Measurements from ENCODE around the gene SLC22A14.
"Not testable (repeated sequence)": the region's sequence is repeated elsewhere in the genome, so short reads cannot be mapped to it uniquely, and the experiment has no call there.

Gene SLC22A14

DNA sequence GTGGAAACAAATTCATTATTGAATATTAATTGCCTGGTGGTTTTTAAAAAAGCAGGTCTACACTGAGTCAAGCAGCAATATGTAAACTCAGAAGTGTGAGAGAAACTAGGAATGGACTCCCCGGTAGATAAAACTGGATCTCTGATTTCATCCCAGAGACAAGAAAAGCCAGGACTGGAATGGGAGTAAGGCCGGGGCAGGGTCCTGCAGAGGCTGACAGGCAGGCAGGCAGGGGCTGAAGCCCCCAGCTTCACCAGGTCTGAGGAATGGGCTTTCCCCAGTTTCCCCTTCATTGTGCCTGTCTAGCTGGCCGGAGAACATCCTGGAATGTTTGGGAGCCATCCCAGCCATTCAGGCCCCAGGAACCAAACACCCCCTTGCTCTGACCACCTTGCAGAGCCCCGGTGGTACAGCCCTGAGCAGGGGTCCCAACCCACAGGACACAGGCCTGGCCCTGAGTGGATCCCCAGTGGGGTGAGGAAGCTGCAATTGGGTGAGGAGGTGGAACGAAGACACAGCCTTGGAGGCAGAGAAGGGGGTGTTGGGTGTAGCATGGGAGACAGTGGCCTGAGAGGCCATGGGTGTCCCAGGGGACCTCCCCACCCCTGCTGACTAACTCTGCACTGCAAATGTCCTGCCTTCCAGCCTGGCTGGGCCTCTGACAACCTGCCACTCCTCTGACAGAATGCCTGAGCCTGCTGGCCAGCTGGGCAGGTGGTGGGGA is 32.8 kb downstream of the SLC22A14 start:
- no peak for DNase-seq

DNA sequence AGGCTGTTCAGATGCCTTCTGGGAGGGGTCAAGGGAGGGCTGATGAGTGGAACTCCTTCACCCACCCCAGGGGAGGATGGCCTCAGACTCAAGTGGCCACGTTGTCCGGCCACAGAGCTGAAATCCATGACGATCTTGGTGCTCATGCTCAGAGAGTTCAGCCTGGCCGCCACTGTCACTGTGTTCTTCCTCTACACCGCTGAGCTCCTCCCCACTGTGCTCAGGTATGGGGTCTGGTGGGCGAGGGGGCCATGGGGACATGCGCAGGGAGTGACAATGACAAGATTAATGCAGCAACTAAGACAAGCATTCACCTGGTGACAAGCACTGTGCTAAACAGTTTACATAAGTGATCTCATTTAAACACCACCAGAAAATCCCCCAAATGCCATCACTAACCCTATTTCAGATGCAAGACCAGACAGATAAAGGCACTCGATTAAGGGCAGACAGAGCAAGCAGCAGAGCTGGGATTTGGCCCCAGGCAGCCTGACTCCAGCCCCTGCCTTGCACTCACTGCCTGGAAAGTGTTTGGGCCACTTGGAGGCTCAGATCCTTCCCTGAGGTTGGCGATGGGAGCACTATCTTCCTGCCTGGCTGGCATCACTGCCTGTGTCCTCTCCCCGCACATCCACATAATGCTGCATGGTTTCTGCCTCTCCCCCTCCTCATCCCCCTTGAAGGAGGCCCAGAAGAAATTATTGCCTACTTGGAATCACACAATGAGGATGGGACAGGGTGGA is 33.6 kb downstream of the SLC22A14 start:
- DNase-seq = no peak

DNA sequence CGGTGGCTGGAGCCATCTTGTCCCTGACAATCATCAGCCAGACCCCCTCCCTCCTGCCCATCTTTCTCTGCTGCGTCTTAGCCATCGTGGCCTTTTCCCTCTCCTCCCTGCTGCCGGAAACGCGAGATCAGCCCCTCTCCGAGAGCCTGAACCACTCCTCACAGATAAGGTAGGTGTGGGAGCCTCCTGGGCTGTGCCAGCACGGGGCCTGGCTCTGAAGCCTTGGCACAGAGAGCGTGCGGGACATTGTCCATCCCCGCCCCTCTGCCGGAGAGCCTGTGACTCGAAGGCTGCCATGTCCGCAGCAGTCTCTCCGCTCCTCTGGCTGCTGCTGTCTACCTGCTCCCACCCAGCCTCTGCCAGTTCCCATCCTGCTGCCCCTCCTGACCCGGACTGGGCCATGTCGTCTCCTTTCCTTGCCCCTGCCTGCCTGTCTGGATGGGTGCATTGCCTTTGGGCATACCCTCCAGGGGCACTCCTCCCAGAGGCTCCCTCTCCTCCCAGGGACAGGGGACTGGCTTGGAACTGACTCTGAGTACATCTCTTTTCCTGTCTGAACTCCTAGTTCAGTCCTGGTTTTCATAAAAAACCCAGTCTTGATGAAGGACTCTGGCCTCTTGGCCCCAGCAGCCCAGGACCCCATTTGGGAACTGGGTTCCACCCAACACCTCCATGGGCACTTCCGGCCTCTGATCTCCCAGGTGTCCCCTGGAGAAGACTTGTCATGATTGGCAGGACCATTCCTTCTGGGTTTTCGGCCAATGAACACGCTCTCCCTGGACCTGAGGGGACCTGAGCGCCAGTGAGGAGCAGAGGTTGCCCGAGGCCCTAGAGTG is 34.5 kb downstream of the SLC22A14 start:
- DNase-seq = no peak

DNA sequence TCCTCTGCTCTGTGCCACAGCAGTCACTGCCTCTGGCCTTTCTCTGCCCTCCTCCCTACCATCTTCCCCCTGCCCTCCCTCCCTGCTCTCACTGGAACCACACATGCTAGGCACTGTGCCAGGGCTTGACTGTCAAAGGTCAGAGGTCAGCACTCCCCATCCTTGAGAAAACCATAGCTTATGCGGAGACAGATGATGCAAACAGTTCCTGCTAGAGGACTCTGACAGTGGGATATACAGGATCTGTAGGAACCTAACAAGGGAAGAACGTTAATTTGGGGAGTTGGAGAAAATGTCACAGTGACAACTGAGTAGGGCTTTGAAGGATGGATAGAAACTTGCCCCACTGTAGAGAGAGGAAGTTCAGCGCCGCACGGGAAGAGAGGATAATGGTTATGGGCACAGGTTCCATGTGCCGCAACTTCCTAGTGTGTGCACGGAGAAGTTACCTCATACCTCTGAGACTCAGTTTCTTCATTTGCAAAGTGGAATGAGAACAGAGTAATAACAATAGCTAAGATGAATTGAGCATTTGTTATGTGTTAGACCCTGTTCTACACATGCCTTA is 35.2 kb downstream of the SLC22A14 start:
- no peak for DNase-seq

DNA sequence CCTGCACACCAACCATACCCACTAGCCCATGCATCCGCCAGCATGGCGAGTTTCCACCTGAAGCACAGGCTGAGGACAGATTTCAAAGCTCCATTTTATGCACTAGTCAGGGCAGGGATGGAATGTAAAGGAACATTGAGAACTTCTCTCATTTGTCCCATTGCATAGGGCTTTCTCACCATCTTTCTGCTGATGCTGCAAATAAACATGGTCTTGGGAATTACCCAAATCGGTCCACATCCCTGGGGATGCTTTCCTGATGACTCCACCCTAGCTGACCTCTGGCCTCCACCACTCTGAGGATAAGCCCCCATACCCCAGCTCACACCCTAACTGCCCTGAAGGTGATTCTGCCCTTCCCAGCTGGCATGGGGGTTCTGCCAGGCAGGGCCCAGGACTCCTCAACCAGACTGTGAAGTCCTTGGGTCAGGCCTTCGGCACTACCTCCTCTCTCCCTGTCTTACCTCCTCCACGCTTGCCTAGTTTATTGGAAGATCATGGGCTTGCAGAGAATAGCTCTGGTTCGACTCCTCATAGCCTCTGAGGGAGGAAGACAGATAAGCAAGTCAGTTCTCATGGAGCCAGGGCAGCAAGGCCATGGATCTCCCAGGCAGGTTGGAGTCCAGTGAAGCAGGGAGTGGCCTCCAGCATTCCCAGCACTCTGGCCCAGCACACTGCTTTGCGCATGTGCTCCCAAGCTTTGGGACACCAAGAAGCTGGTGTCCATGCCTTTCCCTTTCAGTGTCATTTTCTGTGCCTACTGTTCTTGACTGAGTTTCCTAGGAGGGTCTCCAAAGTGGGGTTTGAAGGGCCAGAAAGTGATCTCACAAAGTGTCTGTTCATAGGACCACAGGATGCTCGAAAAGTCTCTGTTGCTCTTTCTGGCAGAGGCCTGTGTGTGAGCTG is 36.9 kb downstream of the SLC22A14 start:
- no peak for DNase-seq

DNA sequence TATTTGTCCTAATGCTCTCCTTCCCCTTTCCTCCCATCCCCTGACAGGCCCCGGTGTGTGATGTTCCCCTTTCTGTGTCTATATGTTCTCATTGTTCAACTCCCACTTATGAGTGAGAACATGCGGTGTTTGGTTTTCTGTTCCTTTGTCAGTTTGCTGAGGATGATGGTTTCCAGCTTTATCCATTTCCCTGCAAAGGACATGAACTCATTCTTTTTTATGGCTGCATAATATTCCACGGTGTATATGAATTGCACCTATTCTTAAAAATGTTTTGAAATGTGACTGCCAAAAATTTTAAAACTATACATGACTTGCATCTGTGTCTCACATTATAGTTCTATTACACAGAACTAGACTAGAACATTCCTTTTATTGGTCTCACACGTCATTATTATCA is 38.5 kb downstream of the SLC22A14 start:
- DNase-seq = not testable (repeated sequence)

DNA sequence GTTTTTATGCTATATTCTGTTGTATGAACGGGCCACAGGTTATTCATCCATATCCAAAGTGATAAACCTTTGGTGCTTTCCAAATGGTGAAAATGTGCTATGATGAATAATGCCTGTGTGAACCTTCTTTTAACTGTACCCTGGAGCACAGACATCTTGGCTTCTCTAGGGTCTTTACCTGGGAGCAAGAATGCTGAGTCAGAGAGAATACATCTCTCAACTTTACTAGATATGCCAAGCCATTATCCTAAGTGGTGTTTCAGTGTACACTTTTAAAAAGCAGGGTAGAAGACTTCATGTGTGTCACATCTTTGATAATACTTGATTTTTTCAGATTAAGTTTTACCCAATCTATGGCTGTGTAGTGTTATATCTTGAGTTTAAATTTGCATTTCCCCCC is 41.0 kb downstream of the SLC22A14 start:
- DNase-seq = no peak

DNA sequence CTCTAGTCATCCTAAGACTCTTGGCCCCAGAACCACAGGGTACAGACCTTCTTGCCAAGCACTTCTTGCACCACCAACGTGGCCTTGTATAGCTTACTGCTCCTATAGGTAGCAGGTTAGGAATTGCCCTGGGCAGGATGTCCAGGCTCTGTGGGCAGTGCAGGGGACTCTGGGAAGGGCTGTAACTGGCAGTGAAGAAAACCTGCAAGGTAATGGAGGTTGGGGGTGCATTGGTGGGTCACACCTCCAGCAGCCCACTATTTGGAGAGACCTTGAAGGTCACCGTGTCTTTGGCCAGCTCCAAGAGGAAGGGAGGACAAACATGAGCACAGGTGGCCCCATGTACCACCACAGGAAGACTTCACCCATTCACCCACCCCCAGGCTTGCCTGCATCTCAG is 43.2 kb downstream of the SLC22A14 start:
- no peak for DNase-seq

DNA sequence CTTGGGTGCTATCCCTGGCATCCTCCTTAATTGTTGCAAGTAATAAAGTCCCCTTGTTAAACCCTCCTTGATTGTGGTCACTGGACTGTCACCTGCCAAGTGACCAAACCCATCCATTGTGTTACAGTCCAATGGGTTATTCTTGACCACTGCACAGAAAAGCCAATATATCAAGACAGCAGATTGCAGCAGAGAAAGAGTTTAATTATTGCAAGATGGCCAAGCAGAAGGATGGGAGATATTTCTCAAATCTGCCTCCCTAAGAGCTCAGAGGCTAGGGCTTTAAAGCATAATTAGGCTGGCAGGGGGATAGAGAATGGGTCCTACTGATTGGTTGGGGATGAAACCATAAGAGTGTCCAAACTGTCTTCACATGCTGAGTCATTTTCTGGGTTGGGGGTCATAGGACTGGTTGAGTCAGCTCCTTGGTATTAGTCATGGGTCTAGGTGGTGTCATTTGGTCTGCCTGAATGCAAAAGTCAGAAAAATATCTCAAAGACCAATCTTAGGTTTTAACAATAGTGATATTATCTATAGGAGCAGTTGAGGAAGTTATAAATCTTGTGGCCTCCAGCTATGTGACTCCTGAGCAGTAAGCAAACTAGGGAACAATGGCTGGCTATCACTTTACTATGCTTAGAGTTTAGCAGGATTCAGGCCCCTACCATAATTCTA is 45.4 kb downstream of the SLC22A14 start:
- no peak for DNase-seq

DNA sequence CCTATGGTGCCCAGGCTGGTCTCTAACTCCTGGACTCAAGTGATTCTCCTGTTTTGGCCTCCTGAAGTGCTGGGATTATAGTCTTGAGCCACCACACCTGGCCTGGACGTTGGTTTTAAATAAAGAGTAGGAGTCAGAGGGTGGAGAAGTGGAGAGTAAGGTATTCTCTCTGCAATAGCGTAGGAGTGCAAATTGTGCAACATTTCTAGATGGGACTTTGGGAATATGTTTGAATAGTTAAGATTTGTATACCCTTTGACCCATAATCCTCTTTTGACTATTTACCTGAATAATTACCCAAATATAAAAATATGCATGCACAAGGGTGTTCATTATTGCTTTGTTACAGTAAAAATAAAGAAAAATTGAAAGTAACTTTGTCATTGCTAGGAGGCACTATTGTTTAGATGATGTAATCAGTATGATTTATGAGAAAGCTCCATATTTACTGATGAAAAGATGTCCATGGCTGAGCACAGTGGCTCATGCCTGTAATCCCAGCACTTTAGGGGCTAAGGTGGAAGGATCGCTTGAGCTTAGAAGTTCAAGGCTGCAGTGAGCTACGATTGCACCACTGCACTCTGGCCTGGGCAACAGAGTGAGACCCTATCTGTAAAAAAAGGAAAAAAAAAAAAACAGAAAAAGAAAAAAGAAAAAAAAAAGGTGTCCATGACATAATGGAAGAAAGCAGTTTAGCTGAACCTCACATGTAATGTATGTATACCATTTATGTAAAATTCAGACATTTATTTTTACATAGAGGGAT is 49.3 kb downstream of the SLC22A14 start:
- DNase-seq = no peak

DNA sequence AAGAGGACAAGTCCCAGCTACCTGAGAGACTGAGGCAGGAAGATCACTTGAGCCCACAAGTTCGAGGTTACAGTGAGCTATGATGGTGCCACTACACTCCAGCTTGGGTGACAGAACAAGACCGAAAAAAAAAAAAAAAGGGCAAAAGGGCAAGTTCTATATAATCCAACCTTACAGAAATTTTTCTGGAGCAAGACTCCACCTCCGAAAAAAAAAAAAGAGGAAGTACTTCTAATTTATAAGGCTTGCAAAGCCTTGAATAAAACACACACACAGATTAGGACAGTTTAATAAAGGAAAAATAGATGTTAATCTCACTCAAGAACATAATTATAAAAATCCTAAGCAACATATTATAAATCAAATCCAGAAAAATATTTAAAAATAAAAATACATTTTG is 50.1 kb downstream of the SLC22A14 start:
- no peak for DNase-seq

DNA sequence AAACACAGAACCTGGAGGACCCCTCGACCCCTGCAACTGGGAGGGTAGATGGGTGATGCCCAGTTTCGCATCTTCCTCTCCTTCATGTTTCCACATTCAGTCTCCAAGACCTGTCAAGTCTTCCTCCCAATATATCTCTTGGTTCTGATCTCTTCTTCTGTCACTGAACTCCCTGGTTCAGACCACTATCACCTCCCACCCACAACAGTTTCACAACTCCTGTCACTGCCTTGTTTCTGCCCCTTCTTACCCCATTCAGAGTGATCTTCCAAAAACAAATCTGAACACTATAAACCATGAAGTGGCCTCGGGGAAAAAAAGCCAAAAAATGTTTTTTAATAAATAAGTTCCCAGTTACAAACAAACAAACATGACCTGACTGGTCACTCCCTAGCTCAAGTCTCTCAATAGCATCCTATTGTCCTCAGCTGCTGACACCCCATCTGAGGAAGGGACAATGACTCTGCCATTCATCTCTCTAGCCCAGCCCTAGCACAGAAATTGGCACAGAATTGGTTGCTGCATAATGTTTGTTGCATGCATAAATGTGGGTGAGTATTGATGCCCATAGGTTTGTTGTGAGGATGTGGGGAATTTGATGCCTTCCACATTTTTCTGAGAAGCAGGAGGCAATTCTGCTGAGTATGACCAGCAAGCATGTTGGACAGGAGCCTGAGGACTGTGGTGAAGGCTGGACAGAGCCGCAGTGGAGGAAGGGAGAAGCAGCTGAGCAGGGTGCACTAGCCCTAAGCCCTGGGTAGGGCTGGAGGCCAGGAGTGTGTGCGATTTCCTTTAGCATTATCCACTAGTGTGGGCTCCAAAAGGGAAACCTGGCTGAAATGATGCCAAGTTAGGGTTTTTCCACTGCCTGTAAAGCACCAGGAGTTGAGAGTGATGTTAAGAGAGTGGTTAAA is 52.3 kb downstream of the SLC22A14 start:
- no peak for DNase-seq

DNA sequence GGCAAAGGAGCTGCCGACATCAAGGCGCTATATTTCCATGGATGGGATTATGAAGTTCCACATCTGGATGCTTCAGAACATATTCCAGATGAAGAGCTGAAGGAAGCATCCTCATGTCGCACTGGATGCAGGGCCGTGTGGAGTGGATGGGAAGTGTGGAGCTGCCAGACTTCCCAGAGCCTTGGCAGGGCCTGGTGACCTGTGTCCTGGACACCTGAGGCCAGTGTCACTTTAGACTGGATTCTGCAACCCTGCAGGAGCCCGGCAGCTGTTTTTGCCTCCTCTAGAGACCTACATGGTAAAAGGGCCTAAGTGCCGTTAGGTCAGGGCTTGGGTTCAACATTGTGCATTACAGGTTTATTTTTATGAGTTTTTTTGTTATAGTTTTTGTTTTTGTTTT is 53.2 kb downstream of the SLC22A14 start:
- DNase-seq = no peak

DNA sequence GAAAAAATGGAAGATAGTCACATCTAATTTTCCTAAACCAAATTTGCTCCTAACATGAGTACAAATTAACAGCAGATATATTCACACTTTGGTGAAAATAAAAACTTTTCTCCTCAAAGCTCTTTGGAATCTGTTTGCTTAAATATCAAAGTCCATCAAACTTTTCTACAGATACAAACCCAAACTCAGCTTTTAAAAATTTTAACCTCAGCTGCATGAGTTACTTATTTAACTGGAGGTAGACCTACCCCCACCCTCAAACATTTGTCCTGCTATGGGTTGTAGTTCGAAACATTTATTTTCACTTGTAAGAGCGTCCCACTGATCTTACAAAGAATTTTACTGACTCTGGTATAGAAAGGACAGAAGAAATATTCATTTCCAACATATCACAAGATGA is 55.6 kb downstream of the SLC22A14 start:
- no peak for DNase-seq

DNA sequence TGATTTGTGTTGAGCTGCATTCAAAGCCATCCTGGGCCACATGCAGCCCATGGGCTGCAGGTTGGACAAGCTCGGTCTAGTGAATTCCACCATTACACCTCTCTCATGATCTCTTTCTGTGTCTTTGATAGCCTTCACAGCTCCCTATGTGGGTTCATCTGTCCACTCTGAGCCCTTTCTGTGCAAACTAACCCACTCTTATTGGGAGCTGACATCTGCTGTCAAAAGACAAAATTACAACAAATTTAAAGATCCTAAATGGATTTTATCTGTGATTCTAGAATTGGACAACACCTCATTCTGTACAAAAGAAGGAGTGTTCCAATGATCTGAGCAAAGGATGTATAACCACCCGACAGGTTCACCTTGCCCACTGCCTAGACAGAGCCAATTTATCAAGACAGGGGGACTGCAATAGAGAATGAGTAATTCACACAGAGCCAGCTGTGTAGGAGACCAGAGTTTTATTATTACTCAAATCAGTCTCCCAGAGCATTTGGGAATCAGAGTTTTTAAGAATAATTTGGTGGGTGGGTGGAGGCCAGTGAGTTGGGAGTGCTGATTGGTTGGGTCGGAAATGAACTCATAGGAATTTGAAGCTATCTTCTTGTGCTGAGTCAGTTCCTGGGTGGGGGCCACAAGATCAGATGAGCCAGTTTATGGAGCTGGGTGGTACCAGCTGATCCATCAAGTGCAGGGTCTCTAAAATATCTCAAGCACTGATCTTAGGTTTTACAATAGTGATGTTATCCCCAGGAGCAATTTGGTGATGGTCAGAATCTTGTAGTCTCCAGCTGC is 61.9 kb downstream of the SLC22A14 start:
- DNase-seq = no peak

DNA sequence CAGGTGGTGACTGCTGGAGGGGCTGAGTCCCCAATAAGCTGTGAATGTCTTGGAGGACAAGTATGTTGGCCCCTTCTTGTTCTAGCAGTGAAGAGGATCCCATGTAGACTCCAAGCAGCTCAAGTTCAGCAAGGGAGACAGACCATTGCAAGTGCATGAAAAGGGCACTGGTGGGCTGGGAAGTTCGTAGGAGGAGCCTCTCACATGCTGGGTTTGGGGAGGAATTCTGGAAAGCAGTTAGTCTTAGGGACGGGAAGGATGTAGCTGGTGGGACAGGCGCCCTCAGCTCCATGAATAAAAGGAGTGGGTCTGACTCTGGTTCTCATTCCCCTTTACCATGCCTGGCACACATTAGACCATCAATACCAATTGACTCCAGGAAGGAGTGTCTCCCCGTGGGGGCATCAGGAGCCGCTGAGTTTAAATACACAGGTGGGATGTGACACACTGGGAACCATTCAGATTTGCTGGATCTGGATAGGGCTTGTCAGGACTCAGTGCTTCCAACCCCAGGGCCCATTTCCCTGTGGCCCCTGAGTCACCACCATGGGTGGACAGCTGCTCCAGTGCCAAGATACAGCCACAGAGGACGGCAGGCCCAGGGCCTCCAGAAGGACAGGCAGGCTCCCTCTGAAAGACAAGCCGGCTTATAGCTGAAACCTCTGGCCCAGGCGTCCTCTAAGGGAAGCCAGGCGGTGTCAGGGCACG is 63.9 kb downstream of the SLC22A14 start:
- no peak for DNase-seq

DNA sequence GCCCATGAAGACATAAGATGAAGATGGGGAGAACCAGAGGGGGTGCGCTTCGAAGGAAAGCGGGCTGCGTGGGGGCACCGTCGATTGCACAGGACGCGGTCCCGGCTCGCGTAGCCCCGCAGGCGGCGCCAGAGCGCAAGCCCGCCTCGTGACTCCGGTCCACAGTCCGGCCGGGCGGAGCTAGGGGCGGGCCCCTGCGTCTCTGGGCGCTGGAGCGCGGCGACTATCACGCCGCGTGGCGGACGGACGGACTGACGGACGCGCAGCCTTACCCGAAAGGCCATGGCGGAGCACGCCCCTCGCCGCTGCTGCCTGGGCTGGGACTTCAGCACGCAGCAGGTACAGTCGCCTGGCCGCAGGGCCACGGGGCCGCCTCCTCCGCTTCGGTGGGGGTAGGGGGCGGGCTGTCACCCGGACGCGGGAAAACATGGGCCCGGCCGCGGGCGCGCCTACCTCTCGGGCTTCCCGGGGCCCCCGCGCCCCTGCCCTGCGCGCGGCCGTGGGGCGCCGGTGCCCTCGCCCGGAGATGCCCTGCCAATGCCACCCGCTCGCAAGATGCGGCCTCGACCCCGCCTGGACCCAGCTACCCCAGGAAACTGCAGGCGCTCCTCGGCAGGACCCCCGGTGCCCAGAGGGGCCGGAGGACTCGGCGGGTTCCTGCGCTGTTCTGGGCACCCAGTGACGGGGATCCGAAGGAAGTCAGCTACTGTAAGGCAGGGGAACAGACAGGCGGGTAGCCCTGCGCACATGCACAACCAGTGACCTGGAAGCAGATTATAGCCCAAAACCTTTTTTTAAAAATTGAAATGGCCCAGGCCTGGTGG is 64.7 kb downstream of the SLC22A14 start, which contains the start of gene XYLB:
XYLB (plus strand) TSS at position 199 of the 824 bp plus-strand sequence; CDS start at position 283, 84 bp downstream.
- DNase-seq = peak; percentile 38

Data from NCI-H2171 treated with DMSO at 0.1 percent for 48 hours (cell line).